Measurements from ENCODE around the gene TTC28.
"Not testable (repeated sequence)": the region's sequence is repeated elsewhere in the genome, so short reads cannot be mapped to it uniquely, and the experiment has no call there.

TTC28 gene

DNA sequence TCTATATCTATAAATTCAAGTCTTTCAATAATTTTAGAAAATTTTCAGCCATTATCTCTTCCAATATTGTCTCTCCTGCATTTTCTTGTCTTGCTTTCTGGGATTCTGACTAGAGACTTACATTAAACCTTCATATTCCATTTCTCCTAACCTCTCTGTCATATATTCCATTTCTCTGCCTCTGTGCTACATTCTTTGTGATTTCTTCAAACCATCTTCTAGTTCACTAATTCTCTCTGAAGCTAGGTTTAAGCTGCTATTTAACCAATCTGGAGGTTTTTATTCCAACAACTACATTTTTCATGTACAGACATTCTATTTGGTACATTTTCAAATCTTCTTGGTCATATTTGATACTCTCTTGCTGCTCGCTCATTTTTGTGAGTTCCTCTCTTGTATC lies 122.5 kb downstream of the TTC28 start:
- DNase-seq (ENCODE audit: low spot score), result no peak

DNA sequence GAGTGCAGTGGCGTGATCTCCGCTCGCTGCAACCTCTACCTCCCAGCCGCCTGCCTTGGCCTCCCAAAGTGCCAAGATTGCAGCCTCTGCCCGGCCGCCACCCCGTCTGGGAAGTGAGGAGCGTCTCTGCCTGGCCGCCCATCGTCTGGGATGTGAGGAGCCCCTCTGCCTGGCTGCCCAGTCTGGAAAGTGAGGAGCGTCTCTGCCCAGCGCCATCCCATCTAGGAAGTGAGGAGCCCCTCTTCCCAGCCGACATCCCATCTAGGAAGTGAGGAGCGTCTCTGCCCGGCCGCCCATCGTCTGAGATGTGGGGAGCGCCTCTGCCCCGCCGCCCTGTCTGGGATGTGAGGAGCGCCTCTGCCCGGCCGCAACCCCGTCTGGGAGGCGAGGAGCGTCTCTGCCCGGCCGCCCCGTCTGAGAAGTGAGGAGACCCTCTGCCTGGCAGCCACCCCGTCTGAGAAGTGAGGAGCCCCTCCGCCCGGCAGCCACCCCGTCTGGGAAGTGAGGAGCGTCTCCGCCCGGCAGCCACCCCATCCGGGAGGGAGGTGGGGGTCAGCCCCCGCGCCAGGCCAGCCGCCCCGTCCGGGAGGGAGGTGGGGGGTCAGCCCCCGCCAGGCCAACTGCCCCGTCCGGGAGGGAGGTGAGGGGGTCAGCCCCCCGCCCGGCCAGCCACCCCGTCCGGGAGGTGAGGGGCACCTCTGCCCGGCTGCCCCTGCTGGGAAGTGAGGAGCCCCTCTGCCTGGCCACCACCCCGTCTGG lies 126.4 kb downstream of the TTC28 start:
- not testable (repeated sequence) for DNase-seq (ENCODE audit: low spot score)

DNA sequence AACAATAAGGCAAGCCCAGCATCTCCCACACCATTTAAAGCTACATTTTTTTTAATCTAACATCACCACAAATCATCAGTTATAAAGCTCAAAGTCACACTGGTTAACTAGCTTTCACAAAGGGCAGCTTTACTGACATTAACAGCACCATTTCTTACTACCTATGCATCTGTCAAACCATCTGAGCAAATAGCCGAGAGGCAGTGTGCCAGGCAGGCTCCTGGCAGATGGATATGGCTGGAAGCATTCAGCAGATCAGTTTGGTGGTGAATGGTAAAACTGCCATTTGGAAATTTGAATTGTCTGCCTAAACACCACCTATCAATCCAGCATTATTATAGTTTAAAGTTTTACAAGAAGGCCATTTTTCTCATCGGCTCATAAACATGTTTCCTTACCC lies 131.2 kb downstream of the TTC28 start:
- DNase-seq (ENCODE audit: low spot score), result no peak

DNA sequence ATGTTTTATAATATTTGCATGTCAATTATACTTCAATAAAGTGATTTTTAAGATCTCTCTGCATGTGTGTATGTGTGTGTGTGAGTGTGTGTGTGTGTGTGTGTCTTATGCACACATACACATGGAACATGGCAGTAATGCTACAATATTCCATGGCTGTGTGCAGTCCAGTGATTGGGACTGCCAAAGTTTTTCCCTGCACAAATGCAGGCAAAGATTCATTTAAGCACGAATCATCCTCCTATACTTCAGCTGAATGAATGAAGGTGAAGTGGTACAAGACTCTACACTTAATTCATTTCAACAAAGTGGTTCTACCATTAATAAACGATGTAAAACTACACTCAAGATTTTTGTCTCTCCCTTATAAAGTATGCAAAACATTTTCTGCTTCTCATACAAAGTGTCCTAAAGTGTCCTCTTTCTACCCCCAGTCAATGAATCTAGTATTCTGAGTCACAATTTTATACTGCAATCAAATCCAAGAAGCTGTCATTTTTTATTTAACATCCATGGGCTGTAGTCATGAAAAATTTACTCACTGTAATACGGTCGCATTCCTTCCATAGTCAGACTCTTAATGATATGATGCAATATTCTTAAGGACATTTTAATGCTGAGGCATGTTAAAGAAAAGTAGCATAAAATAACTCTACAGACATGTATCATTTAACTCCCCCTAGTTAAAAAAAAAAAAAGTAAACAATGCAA lies 132.4 kb downstream of the TTC28 start:
- DNase-seq (ENCODE audit: low spot score), result no peak

DNA sequence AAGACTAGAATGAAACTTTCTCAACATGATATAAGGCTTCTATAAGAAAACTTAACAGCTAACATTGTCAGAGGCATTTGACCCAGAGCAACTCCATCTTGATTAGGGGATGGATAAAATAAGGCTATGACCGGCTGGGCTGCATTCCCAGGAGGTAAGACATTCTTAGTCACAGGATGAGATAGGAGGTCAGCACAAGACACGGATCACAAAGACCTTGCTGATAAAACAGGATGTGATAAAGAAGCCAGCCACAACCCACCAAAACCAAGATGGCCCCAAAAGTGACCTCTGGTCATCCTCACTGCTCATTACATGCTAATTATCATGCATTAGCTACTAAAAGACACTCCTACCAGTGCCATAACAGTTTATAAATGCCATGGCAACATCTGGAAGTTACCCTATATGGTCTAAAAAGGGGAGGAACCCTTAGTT lies 135.2 kb downstream of the TTC28 start:
- no peak for DNase-seq (ENCODE audit: low spot score)

DNA sequence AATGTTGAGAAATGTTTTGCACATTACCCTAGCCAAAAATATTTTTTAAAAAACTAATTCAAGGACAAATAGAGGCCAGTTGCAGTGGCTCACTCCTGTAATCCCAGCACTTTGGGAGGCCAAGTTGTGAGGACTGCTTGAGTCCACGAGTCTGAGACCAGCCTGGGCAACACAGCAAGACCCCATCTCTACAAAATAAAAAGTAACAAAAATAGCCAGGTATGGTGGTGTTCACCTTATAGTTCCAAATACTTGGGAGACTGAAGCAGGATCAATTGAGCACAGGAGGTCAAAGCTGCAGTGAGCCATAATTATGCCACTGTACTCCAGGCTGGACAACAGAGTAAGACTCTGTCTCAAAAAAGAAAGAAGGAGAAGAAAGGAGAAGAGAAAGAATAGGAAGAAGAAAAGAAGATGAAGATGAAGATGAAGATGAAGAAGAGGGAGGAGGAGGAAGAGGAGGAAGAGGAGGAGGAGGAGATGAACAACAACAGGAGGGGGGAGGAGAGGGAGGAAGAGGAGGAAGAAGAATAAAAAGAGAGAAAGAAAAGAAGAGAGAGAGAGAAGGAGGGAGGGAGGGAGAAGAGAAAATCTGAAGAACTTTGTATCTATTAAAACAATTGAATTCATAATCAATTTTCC lies 136.5 kb downstream of the TTC28 start:
- DNase-seq (ENCODE audit: low spot score), result no peak

DNA sequence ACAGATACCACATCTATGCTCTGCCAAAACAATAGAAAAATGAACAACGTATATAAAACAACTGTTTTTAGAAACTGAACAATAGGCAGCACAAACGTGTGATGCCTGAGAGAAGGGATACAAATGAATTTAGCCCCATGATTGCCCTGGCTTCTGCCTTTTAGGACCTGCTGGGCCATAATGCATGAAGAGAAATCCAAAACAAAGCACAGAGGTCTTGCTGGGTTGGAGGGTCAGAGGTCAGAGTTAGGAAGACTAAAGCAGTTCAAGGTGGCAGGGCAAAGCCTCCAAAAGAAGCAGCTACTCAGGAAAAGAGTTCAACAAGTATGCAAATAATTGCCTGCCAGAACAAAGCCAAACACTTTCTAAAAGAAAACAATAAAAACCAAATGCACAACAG lies 138.5 kb downstream of the TTC28 start:
- no peak for DNase-seq (ENCODE audit: low spot score)

DNA sequence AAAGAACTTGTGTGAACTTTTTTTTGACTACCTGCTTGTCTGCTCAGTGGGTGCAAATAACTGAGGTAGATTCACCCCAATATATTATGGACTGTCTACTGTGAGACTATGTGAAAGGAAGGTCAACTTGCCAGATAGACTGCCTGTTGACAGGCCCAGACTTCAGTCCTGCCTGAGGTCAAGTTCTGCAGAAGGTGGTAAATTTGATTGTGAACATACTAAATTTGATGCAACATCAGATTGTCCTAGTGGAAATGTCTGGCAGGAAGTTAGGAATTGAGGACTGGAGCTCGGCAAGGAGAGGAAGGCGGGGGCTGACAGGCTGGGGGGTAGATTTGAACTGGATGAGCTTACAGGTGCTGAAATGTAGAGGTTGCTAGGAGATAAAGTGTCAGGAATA lies 140.7 kb downstream of the TTC28 start:
- DNase-seq (ENCODE audit: low spot score), result no peak

DNA sequence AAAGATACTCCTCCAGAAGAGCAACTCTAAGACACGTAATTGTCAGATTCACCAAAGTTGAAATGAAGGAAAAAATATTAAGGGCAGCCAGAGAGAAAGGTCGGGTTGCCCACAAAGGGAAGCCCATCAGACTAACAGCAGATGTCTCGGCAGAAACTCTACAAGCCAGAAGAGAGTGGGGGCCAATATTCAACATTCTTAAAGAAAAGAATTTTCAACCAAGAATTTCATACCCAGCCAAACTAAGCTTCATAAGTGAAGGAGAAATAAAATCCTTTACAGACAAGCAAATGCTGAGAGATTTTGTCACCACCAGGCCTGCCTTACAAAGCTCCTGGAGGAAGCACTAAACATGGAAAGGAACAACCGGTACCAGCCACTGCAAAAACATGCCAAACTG lies 149.1 kb downstream of the TTC28 start:
- DNase-seq (ENCODE audit: low spot score), result not testable (repeated sequence)

DNA sequence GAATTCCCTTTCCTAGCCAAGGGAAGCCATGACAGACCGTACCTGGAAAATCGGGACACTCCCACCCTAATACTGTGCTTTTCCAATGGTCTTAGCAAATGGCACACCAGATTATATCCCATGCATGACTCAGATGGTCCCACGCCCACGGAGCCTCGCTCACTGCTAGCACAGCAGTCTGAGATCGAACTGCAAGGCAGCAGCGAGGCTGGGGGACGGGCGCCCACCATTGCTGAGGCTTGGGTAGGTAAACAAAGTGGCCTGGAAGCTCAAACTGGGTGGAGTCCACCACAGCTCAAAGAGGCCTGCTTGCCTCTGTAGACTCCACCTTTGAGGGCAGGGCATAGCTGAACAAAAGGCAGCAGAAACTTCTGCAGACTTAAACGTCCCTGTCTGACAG lies 150.5 kb downstream of the TTC28 start:
- DNase-seq (ENCODE audit: low spot score), result not testable (repeated sequence)

DNA sequence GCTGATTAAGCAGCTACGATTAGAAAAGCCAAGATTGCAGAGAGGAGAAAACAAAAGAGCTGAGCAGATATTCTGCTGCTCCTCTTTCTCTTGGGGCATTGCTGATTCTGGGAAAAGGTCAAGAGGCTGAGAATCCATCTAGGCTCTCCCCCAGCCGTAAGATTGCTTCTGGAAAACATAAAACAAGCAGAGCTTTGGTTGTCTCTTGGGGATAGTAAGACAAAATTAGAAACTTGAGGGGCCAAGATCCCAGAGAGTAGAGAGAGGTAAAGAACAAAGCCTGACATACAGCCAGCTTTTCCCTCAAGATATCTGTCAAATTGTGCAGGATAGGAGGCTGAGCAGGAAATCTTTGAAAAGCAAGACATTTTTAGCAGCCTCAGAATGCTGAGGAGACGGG lies 158.2 kb downstream of the TTC28 start:
- DNase-seq (ENCODE audit: low spot score), result no peak

DNA sequence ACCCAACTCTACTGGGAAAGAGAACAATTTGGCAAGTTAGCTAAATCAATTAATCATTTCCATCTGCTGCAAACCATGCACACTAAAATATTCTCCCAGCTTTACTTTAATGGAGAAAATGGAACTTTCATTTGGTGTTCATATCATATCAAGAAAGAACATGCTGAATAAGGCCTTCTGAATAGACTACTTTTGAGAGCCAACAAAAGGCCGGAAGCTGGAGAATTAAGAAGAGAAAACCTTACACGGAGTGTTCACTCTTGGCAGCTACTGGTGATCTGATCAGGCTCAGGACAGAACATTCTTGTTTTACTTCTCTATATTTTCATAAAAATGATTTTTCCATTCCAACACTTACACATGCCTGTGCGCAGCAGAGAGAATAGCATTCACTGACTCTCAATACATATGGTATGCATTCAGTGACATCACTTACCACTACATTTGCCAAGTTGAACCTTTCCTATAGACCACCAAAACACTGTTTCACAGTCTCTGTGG lies 165.3 kb downstream of the TTC28 start:
- no peak for DNase-seq (ENCODE audit: low spot score)

DNA sequence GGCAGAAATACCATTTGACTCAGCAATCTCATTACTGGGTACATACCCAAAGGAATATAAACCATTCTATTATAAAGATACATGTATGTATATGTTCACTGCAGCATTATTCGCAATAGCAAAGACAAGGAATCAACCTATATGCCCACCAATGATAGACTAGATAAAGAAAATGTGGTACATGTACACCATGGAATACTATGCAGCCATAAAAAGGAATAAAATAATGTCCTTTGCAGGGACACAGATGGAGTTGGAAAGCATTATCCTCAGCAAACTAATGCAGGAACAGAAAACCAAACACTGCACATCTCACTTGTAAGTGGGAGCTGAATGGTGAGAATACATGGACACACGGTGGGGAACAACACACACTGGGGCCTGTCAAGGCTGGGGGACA lies 167.3 kb downstream of the TTC28 start:
- DNase-seq (ENCODE audit: low spot score), result not testable (repeated sequence)

DNA sequence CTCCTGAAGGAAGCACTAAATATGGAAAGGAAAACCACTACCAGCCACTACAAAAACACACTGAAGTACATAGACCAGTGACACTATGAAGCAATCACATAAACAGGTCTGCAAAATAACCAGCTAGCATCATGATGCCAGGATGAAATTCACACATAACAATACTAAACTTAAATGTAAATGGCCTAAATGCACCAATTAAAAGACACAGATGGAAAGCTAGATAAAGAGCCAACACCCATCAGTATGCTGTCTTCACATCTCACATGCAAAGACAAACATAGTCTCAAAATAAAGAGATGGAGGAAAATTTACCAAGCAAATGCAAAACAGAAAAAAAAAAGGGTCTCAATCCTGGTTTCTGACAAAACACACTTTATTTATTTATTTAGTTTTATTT lies 171.7 kb downstream of the TTC28 start:
- no peak for DNase-seq (ENCODE audit: low spot score)

DNA sequence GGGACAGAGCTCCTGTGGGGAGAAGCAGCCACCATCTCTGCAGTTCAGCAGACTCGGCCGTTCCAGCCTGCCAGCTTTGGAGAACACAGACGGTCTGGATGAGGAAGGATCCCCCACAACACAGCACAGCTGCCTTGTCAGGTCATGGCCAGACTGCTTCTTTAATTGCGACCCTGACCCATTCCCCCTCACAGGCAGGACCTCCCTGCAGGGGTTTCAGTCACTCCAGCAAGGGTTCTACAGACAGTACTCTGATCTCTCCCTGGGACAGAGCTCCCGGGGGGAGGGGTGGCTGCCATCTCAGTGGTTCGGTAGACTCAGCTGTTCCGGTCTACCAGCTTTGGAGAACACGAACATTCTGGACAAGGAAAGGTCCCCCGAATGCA lies 173.5 kb downstream of the TTC28 start:
- DNase-seq (ENCODE audit: low spot score), result no peak

DNA sequence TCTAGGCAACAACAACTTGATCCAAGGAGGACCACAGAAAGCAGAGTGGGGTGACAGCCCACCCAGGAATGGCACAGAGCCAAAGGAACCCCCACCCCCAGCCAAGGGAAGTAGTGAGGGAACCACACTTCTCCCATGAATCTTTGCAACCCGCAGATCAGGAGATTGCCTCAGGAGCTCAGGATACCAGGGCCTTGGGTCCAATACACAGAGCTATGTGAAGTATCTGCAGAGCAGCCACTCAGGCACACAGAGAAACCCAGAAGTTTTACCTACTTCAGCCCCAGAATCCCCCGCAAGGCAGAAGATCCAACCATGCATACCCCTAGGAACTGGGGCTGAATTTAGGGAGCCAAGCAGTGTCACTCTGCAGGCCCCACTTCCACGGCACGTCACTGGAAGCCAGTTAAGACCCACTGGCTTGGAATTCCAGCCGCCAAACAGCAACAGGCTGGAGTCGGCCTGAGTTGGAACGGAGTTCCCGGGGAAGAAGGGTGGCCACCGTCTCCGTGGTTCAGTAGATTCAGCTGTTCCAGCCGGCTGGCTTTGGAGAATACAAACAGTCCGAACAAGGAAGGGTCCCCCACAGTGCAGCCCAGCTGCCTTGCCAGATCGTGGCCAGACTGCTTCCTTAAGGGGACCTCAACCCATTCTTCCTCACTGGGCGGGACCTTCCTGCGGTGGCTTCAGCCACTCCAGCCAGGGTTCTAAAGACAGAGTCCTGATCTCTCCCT lies 174.1 kb downstream of the TTC28 start:
- DNase-seq (ENCODE audit: low spot score), result no peak

DNA sequence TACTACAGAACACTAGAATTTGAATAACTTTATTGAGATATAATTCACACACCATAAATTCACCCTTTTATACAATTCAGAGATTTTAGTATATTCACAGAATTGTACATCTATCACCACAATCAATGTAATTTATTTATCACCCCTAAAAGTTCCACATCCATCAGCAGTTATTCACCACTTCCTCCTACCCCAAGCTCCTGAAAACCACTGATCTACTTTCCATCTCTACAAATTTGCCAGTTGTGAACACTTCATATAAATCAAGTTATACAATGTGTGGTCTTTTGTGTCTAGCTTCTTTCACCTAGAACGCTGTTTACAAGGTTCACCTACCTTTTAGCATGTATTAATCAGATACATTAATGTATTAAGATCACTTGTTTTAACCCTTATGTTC lies 179.6 kb downstream of the TTC28 start:
- no peak for DNase-seq (ENCODE audit: low spot score)

DNA sequence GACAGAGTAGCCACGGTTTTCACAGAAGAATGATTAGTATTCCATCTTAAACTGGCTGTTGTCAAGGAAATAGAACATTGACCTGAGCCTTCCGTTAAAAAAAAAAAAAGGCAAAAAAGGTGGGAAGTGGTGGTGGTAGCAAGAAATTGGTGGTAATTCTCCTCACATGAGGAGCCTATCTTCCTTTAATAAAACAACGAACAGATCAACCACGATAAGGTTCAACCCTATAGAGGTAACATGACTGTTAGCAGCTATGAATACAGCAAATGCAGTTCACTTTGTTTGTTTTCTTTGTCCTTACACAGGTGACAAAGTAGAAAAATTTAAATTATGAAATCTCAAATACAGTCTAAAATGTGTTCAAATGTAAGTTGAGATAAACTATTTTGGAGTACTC lies 181.6 kb downstream of the TTC28 start:
- DNase-seq (ENCODE audit: low spot score), result no peak

DNA sequence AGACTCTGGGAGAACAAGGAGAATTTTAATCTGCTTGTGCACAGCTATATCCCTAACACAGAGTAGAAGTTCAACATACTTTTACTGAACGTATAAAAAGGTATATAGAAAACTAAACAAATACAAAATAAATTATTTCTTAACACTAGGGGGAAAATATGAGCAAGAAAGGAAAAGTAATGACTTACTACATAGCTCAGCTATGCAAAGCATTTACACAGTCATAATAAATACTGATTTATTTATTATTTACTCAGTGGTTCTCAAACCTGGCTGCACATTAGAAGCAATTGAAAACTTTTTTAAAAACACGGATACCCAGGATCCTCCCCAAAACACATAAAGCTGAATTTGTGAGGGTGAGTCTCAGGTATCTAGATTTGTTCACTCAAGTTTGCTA lies 182.5 kb downstream of the TTC28 start:
- no peak for DNase-seq (ENCODE audit: low spot score)

DNA sequence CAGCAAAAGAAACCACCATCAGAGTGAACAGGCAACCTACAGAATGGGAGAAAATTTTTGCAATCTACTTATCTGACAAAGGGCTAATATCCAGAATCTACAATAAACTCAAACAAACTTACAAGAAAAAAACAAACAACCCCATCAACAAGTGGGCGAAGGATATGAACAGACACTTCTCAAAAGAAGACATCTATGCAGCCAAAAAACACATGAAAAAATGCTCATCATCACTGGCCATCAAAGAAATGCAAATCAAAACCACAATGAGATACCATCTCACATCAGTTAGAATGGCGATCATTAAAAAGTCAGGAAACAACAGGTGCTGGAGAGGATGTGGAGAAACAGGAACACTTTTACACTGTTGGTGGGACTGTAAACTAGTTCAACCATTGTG lies 188.4 kb downstream of the TTC28 start:
- not testable (repeated sequence) for DNase-seq (ENCODE audit: low spot score)

DNA sequence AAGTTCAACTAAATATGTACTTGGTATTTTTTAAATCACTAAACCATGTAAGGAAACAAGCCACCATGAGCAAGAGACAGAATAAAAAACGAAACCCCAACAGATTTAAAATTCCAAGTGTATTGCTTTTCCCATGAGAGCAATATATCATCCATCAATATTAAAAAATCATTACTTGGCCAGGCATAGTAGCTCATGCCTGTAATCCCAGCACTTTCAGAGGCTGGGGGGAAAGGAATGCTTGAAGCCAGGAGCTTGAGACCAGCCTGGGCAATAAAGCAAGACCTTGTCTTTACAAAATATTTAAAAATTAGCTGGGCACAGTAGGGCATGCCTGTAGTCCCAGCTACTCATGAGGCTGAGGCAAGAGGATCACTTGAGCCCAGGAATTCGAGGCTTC lies 190.8 kb downstream of the TTC28 start:
- DNase-seq (ENCODE audit: low spot score), result no peak

DNA sequence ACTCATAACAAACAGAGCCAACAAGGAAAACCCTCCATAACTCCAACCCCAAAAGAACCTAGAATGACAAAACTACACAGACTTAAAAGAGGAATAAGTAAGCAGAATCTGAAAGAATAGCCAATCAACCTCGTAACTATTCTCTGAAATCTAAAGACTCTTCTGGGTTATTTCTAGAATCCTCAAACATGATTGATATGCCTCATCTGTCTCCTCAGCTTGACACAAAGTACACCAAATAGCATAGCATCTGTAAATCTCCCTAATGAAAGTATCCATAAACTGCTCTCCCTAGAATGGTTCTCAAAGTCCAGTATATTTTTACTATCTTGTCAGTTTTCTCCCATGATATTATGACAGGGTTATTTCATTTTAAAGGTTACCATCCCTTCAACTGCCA lies 195.0 kb downstream of the TTC28 start:
- DNase-seq (ENCODE audit: low spot score), result no peak

Data from HuH-7 (cell line).